ENCODE data around the gene OR5B3.

GRCh38 chr11:58444300-58444699 is 37.6 kb upstream of the OR5B3 start:
- TF ChIP-seq CTCF (IDR thresholded peaks at IDR 0.05): no peak
- TF ChIP-seq POLR2AphosphoS5 (IDR thresholded peaks at IDR 0.05): no peak
- TF ChIP-seq POLR2A (IDR thresholded peaks at IDR 0.05): no peak

All from suprapubic skin (tissue), 4 donors.